ENCODE results near the gene HOXC11.

The HOXC11 gene

DNA sequence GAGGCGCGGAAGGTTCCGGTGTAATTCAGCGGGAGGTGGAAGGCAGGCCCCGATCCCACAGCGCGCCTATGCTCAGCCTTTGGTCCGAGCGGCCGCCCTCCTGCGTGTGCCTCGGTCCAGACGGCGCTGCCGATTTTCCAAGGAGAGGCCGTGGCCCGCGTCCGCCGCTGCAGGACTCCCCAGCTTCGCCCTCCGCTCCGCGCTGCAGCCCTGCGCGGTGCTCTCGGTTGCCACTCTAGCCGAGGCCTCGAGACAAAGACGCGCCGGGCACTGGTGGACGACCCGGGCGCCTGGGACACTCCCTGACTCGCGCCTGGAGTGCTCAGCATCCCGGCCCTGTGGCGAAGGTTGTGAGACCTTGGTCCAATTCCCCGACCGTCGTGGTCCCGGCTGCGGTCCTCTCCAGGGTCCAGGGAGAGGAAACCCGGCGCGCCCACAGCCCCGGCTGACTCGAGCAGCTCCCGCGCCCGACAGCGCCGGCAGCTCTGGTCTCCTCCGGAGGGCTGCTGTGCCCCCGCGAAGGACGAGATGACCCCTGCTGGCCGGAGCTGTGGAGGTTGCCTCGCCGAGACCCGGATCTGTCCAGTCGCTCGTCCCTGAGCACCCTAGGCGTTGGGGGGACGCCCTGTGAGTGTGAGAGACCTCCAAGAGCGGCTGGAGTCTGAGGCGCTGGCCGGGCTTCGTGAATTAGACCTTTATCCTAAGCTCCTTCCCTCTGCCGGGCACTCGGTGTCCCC lies 11.7 kb upstream of the HOXC11 start:
- no peaks in the 10 kb centered on the region for H3K9me3 ChIP-seq (ENCODE audit: control insufficient read depth, insufficient read depth, low read length)
- peaks cover 100% of the 10 kb centered on the region for H3K27me3 ChIP-seq (ENCODE audit: control insufficient read depth, insufficient read depth, low read length)
- H3K27ac ChIP-seq (ENCODE audit: low read depth, low read length): no peak overlapping the region
- H3K4me3 ChIP-seq (ENCODE audit: low read depth, low read length): no peak overlapping the region
- no peaks in the 10 kb centered on the region for H3K4me1 ChIP-seq (ENCODE audit: control insufficient read depth, insufficient read depth, low read length)
- no peaks in the 10 kb centered on the region for H3K36me3 ChIP-seq (ENCODE audit: control insufficient read depth, insufficient read depth, low read length)
- H3K9ac ChIP-seq (ENCODE audit: low read depth, low read length): no peak overlapping the region

DNA sequence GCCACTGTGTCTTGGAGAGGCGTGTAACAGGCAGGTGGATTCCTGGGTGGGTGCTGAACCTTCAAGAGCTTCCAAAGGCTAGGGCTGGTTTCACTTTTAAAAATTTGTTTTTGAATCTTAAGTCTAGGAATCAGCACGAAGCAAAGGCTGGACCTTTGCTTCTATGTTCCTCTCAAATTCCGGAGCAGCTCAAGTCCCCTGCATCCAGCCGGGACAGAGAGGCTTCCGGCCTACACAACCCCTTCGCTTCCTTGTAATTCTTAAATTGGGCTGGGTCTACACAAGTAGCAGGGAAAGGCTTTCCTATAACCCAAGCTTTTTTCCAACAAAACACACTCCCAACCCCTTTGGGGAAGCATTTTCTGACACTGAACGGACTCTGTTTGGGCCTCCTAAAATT lies 9.9 kb upstream of the HOXC11 start:
- Histone ChIP-seq H3K9me3 (ENCODE audit: control insufficient read depth, insufficient read depth, low read length) (no peaks in the 10 kb centered on the region), H3K4me1 (ENCODE audit: control insufficient read depth, insufficient read depth, low read length) (no peaks in the 10 kb centered on the region), H3K36me3 (ENCODE audit: control insufficient read depth, insufficient read depth, low read length) (no peaks in the 10 kb centered on the region), H3K4me3 (ENCODE audit: low read depth, low read length) (no peak overlapping the region), H3K27ac (ENCODE audit: low read depth, low read length) (no peak overlapping the region), H3K27me3 (ENCODE audit: control insufficient read depth, insufficient read depth, low read length) (peaks cover 100% of the 10 kb centered on the region), H3K9ac (ENCODE audit: low read depth, low read length) (no peak overlapping the region)

DNA sequence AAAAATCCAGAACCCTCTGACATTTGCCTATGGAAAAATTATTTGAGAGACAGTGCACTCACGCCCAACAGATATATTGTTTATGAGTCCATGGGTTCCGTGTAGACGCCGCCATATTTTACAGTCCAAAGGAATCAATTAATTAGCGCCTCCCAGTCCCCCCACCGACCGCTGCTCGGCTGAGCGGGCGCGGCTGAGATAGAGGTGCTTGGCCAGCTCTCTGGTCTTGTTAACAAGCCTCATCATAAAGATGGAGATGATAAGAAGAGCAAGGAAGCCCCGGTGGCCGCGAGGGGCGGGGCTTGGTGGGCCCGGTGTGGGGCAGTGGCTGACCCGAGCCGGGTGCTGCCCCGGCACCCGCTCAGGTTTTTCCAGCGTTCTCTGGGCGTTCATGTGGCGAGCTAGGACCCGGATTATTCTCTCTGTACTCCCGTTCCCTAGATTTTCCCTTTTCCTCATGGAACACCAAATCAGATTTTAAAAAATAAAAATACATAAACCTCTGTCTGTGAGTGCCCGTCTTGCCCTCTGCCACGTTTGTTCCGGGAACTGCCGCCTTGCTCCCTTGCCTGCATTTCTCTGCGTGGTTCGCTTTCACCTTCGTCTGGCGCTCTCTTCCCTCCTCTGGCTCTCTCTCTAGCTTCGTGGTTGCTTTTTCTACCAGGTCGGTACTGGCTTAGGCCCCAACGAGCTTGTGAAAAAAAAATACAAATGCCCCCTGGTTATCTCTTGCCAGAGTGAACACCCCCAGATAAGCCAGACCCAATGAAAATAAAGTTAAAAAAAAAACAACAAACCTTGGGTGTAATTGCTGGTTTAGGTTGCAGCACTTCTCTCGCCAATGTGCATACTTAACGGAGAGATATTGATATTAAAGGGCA lies 9.3 kb upstream of the HOXC11 start:
- no peaks in the 10 kb centered on the region for H3K4me1 ChIP-seq (ENCODE audit: control insufficient read depth, insufficient read depth, low read length)
- peaks cover 100% of the 10 kb centered on the region for H3K27me3 ChIP-seq (ENCODE audit: control insufficient read depth, insufficient read depth, low read length)
- no peaks in the 10 kb centered on the region for H3K36me3 ChIP-seq (ENCODE audit: control insufficient read depth, insufficient read depth, low read length)
- no peaks in the 10 kb centered on the region for H3K9me3 ChIP-seq (ENCODE audit: control insufficient read depth, insufficient read depth, low read length)
- H3K9ac ChIP-seq (ENCODE audit: low read depth, low read length): no peak overlapping the region
- no peak overlapping the region for H3K4me3 ChIP-seq (ENCODE audit: low read depth, low read length)
- no peak overlapping the region for H3K27ac ChIP-seq (ENCODE audit: low read depth, low read length)

DNA sequence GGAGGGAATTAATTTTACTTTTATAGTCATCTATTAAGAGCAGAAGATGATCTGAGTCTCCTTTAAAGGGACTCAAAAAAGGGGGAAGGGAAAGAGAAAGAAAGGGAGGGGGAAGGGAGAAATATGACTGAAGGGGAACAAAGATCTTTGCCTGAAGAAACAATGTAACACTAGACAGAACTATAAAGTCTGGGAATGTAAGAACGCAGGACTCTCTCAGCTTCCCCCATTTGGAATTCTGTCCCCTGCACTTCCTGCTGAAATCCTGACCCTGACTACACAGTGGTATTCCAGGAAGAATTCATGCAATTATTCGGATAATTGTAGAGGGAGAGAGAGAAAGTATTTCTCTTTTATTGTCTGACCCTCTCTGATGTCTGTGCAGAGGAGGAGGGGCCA lies 8.6 kb upstream of the HOXC11 start:
- peaks cover 100% of the 10 kb centered on the region for H3K27me3 ChIP-seq (ENCODE audit: control insufficient read depth, insufficient read depth, low read length)
- no peak overlapping the region for H3K4me3 ChIP-seq (ENCODE audit: low read depth, low read length)
- no peaks in the 10 kb centered on the region for H3K9me3 ChIP-seq (ENCODE audit: control insufficient read depth, insufficient read depth, low read length)
- no peaks in the 10 kb centered on the region for H3K4me1 ChIP-seq (ENCODE audit: control insufficient read depth, insufficient read depth, low read length)
- H3K27ac ChIP-seq (ENCODE audit: low read depth, low read length): no peak overlapping the region
- no peak overlapping the region for H3K9ac ChIP-seq (ENCODE audit: low read depth, low read length)
- no peaks in the 10 kb centered on the region for H3K36me3 ChIP-seq (ENCODE audit: control insufficient read depth, insufficient read depth, low read length)

DNA sequence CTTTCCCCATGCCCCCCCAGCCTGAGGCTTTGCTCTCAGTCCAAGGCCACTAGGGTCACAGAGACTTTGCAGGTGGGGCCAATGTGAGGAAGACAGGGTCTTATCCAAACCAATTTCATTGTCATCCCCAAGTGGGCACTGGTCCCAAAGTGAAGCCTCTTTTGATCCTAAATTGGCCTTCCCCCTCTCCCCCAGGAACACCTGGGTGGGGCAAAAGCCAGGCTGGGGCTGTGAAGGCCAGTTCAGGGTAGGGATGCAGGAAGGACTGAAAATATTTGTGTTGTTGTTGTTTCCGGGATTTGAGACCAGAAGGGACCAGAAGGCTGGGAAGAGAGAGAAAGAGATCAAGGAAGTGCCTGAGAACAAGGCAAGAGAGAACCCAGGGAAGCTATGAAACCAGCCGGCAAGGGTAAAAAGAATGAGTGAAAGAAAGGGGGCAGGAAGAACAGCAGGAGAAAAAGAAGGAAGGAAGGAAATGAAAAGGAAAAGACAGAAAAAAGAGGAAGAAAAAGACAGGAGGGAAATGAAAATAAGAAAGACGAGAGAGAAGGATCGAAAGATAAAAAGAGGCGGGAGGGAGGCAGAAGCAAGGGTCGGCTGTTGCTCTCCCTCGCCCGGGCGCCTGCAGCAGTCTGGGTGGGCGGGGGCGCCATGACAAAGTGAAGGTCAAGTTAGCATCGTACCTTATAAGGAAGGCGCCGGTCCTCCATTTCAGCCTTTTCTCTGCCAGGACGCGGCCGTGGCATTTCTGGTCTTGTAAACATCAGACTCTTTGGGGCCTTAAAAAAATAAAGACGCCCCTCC lies 7.4 kb upstream of the HOXC11 start:
- H3K9ac ChIP-seq (ENCODE audit: low read depth, low read length): no peak overlapping the region
- H3K9me3 ChIP-seq (ENCODE audit: control insufficient read depth, insufficient read depth, low read length): no peaks in the 10 kb centered on the region
- H3K4me1 ChIP-seq (ENCODE audit: control insufficient read depth, insufficient read depth, low read length): no peaks in the 10 kb centered on the region
- peak overlapping the region; percentile 29; the same call in 1 of the 2 replicates for H3K4me3 ChIP-seq (ENCODE audit: low read depth, low read length)
- H3K36me3 ChIP-seq (ENCODE audit: control insufficient read depth, insufficient read depth, low read length): no peaks in the 10 kb centered on the region
- peaks cover 100% of the 10 kb centered on the region for H3K27me3 ChIP-seq (ENCODE audit: control insufficient read depth, insufficient read depth, low read length)
- H3K27ac ChIP-seq (ENCODE audit: low read depth, low read length): no peak overlapping the region

DNA sequence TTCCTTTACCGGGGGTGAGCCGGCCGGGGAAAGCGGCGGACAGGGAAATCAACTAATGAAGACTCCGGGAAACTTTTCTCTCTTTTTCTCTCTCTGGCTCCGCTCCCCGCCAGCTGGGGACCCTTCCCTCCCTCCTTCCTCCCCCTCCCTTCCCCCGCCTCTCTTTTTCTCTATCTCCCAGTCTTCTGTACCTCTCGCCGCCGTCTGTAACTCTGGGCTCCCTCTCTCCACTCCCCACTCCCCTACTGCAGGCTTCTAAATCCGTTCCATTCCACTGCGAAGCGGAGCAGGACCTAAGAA lies 6.9 kb upstream of the HOXC11 start:
- no peak overlapping the region for H3K9ac ChIP-seq (ENCODE audit: low read depth, low read length)
- H3K4me3 ChIP-seq (ENCODE audit: low read depth, low read length): peak overlapping the region; percentile 29; the same call in 1 of the 2 replicates
- H3K27me3 ChIP-seq (ENCODE audit: control insufficient read depth, insufficient read depth, low read length): peaks cover 100% of the 10 kb centered on the region

DNA sequence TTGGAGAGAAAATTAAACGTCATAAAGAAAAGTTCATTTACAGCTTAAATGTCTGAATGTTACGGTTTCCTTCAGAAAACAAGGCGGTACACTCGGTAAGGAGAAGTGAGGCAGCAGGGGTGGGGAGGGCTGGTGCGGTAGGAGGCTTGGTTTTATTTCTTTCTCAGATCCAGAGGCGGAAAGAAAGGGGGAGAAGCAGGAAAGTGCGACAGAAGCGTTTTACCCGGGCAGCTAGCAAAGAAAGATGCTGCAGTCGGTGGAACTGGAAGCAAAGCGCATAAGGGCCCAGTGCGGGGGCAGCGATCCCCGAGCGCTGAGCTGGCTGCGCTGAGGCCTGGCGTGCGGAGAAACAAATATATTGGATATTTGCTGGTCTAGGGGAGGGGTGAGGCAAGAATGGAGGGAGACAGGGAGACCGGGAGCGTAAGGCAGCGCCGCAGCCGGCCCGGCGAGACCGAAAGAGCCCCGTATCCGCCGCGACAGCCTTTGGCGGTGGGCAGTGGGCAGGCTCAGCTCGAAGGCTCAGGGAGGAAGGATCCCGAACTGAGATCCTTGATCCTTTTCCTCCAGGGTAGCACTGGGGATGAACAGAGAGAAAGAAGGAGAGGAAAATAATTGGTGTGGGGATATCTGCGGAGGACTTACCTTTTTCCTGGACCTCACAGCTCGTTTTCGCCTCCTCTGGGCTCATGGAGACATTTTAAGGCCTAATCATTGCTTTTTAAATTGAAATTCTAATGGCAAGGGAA lies 6.4 kb upstream of the HOXC11 start:
- no peak overlapping the region for H3K9ac ChIP-seq (ENCODE audit: low read depth, low read length)
- H3K4me1 ChIP-seq (ENCODE audit: control insufficient read depth, insufficient read depth, low read length): no peaks in the 10 kb centered on the region
- H3K4me3 ChIP-seq (ENCODE audit: low read depth, low read length): no peak overlapping the region
- no peaks in the 10 kb centered on the region for H3K9me3 ChIP-seq (ENCODE audit: control insufficient read depth, insufficient read depth, low read length)
- no peak overlapping the region for H3K27ac ChIP-seq (ENCODE audit: low read depth, low read length)
- H3K27me3 ChIP-seq (ENCODE audit: control insufficient read depth, insufficient read depth, low read length): peaks cover 100% of the 10 kb centered on the region
- no peaks in the 10 kb centered on the region for H3K36me3 ChIP-seq (ENCODE audit: control insufficient read depth, insufficient read depth, low read length)

More for the DNA sequence above, 6.9 kb upstream of the HOXC11 start:
- Histone ChIP-seq H3K4me1 (ENCODE audit: control insufficient read depth, insufficient read depth, low read length) (no peaks in the 10 kb centered on the region), H3K9me3 (ENCODE audit: control insufficient read depth, insufficient read depth, low read length) (no peaks in the 10 kb centered on the region), H3K27ac (ENCODE audit: low read depth, low read length) (no peak overlapping the region), H3K36me3 (ENCODE audit: control insufficient read depth, insufficient read depth, low read length) (no peaks in the 10 kb centered on the region)

DNA sequence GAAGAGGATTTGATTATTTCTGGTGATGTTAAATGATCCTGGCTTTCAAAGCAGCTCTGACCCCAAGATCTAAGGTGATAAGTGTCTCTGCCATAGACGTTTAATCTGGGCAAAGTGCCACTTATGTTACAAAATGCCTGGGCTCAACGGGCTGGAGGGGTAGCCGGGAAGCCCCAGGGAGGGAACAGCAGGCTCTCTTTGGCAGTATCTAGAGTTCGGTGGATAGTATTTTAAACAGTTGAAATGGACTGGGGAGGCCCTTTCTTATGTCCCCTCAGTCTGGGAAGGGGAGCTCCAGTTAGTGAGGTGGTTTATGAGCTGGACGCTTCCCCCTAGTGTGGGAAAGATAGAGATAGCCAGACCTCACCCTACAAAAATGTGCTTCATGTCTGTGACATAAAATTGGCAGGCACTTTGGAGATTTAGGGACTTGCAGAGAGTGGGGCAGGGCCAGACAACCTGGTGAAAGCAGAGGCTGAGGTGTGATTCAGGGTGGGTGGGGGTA lies 5.5 kb upstream of the HOXC11 start:
- H3K27me3 ChIP-seq (ENCODE audit: control insufficient read depth, insufficient read depth, low read length): peaks cover 100% of the 10 kb centered on the region

DNA sequence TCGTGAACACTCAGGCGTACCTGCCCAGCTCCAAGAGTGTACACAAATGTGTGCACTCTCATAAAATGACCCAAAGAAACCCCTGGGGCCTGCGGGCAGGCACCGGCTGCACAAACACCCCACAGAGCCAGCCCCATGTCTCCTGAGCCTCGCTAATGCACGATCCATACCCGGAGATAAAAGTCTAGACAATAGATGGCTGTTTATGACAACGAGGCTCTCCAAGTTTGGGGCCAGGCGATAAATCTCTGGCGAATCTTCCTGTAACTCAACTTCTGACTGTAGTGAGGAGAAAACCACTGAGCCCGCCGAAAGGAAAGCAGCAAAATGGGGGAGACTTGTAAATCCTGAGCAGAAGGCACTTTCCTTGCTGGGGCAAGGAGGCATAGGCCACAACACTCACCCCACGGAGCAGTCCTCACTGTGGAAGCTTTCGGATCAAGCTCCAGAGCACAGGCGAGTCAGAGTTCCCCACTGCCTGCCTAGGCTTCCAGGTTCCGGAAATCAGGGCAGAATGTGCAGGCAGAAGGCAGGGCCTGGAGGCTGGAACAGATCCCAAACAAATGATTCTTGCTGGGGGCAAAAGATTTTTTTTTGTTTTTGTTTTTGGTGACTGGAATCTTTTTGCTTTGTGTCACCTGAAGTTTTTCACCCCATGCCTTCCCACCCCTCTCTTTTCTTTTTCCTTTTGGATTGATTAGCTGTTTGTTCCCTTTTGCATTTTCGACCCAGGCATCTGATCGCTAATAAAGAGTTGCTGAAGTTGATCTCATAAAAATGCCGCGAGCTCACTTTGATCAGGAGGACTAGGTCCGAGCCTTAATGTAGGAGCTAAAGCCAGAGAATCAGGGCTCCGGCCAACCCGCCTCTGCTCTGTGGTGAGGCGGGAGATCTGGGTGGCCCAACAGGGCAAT lies 4.5 kb upstream of the HOXC11 start:
- Histone ChIP-seq H3K4me1 (ENCODE audit: control insufficient read depth, insufficient read depth, low read length) (no peaks in the 10 kb centered on the region), H3K27ac (ENCODE audit: low read depth, low read length) (no peak overlapping the region), H3K36me3 (ENCODE audit: control insufficient read depth, insufficient read depth, low read length) (no peaks in the 10 kb centered on the region), H3K27me3 (ENCODE audit: control insufficient read depth, insufficient read depth, low read length) (peaks cover 100% of the 10 kb centered on the region), H3K9me3 (ENCODE audit: control insufficient read depth, insufficient read depth, low read length) (no peaks in the 10 kb centered on the region), H3K4me3 (ENCODE audit: low read depth, low read length) (no peak overlapping the region), H3K9ac (ENCODE audit: low read depth, low read length) (no peak overlapping the region)

More for the DNA sequence above, 5.5 kb upstream of the HOXC11 start:
- Histone ChIP-seq H3K27ac (ENCODE audit: low read depth, low read length) (no peak overlapping the region), H3K4me1 (ENCODE audit: control insufficient read depth, insufficient read depth, low read length) (no peaks in the 10 kb centered on the region), H3K4me3 (ENCODE audit: low read depth, low read length) (no peak overlapping the region), H3K9ac (ENCODE audit: low read depth, low read length) (no peak overlapping the region), H3K9me3 (ENCODE audit: control insufficient read depth, insufficient read depth, low read length) (no peaks in the 10 kb centered on the region), H3K36me3 (ENCODE audit: control insufficient read depth, insufficient read depth, low read length) (no peaks in the 10 kb centered on the region)
